Vagina (tissue), 2 donors: Measurements from ENCODE around the gene CALU. TPM values are rescaled to one million over a fixed set of nuclear protein-coding genes. Genes with fewer than 3 reads are reported as not detected.

ENCODE experiments used
- DNase-seq, 2 donors: peaks; one replicate each; pipeline ENCODE4 v3.0.0-alpha.2; 2017; ENCODE audit errors: extremely low spot score in 2 of 2
- H3K27ac ChIP-seq: fragments of 200-600 bp; sonication (generic); one replicate; pipeline ENCODE4 v1.5.1; 2019
- H3K27me3 ChIP-seq: fragments of 200-600 bp; sonication (generic); one replicate; pipeline ENCODE4 v1.5.1; 2019
- H3K36me3 ChIP-seq, 2 donors: fragments of 200-600 bp; sonication (generic); one replicate each; pipeline ENCODE4 v1.5.1; 2017 to 2019
- H3K4me1 ChIP-seq: fragments of 200-600 bp; sonication (generic); one replicate; pipeline ENCODE4 v1.5.1; 2019
- H3K4me3 ChIP-seq, 2 donors: fragments of 200-600 bp; sonication (generic); 1 replicate in 1 of 2; 2 replicates in 1 of 2; pipeline ENCODE4 v1.5.1; 2016 to 2019
- H3K9me3 ChIP-seq: fragments of 200-600 bp; sonication (generic); one replicate; pipeline ENCODE4 v1.5.1; 2019
- POLR2A ChIP-seq, 2 donors: fragments of 450-650 bp; IDR thresholded peaks; one replicate each; pipeline ENCODE4 v1.6.1; 2017; ENCODE audit warnings: antibody characterized with exemption in 2 of 2, mild to moderate bottlenecking in 2 of 2, moderate library complexity in 2 of 2
- POLR2AphosphoS5 ChIP-seq, 2 donors: sonication (generic); formaldehyde crosslinking; IDR thresholded peaks; one replicate each; pipeline ENCODE4 v1.9.0; 2017; ENCODE audit warnings: antibody characterized with exemption in 2 of 2, mild to moderate bottlenecking in 2 of 2, low read depth in 1 of 2; ENCODE audit not compliant: insufficient read depth in 1 of 2
- intact Hi-C: fragments of 100-400 bp; cut with DNase I; formaldehyde crosslinking; loops from one replicate; pipeline ENCODE4 v1.15.1; 2023
- total RNA-seq: library from RNA; depleted of rRNA; stranded (reverse); fragments of >200 nt; gene quantifications from one replicate; pipeline ENCODE4 v1.2.3, GENCODE V29; 2016
- TF ChIP-seq, protein P1 (sequence below), 3 experiments: fragments of 450-650 bp in 2 of 3; fragments of 200-600 bp in 1 of 3; sonication (generic) in 1 of 3; IDR thresholded peaks; one replicate each; pipeline ENCODE4 v1.5.1; 2017 to 2019; ENCODE audit warnings: antibody characterized with exemption in 3 of 3, mild to moderate bottlenecking in 2 of 3, moderate library complexity in 2 of 3

The CALU gene
- total RNA-seq, 1 donor from 2014 or later: 65.3 TPM

- TF ChIP-seq, protein P1, sequence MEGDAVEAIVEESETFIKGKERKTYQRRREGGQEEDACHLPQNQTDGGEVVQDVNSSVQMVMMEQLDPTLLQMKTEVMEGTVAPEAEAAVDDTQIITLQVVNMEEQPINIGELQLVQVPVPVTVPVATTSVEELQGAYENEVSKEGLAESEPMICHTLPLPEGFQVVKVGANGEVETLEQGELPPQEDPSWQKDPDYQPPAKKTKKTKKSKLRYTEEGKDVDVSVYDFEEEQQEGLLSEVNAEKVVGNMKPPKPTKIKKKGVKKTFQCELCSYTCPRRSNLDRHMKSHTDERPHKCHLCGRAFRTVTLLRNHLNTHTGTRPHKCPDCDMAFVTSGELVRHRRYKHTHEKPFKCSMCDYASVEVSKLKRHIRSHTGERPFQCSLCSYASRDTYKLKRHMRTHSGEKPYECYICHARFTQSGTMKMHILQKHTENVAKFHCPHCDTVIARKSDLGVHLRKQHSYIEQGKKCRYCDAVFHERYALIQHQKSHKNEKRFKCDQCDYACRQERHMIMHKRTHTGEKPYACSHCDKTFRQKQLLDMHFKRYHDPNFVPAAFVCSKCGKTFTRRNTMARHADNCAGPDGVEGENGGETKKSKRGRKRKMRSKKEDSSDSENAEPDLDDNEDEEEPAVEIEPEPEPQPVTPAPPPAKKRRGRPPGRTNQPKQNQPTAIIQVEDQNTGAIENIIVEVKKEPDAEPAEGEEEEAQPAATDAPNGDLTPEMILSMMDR (IDR thresholded peaks at IDR 0.05): no peak
- TF ChIP-seq POLR2AphosphoS5 (IDR thresholded peaks at IDR 0.05; ENCODE audit: insufficient read depth in 1 of 2, low read depth in 1 of 2) (no peak), POLR2A (IDR thresholded peaks at IDR 0.05) (no peak)
- Histone ChIP-seq H3K4me3 (no peak overlapping the region), H3K9me3 (no peaks in the 10 kb centered on the region), H3K27me3 (no peaks in the 10 kb centered on the region), H3K27ac (no peak overlapping the region), H3K4me1 (no peaks in the 10 kb centered on the region), H3K36me3 (no peaks in the 10 kb centered on the region)
- intact Hi-C loops: no loop called here
- DNase-seq: no peak
These were observed 28.7 kb upstream of the CALU start for GRCh38 chr7:128710481-128710880.

DNA sequence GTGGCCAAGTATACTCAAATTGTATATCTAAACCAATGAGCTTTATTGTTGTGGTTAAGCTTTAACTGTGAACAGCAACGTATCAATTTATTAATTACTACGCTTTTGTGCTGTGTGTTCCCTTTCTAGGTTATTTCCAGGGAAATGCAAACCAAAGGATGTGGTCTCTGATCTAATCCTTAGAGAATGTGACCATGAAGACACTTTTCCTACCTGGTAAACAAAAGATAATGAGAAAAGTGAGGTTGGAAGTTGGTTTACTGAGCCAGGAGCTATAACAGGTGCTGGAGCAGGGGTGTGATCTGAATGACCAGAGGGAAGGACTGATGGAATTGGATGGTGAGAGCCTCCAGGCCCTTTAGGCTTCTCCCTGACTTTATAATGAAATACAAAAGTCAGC is 25.4 kb upstream of the CALU start:
- no peaks in the 10 kb centered on the region for H3K9me3 ChIP-seq
- intact Hi-C loops: no loop called here
- no peak for DNase-seq
- H3K4me3 ChIP-seq: no peak overlapping the region
- no peaks in the 10 kb centered on the region for H3K27me3 ChIP-seq
- H3K4me1 ChIP-seq: no peaks in the 10 kb centered on the region
- H3K27ac ChIP-seq: no peak overlapping the region
- no peaks in the 10 kb centered on the region for H3K36me3 ChIP-seq
- TF ChIP-seq, protein P1 (IDR thresholded peaks at IDR 0.05): no peak
- TF ChIP-seq POLR2AphosphoS5 (IDR thresholded peaks at IDR 0.05; ENCODE audit: insufficient read depth in 1 of 2, low read depth in 1 of 2) (no peak), POLR2A (IDR thresholded peaks at IDR 0.05) (no peak)

DNA sequence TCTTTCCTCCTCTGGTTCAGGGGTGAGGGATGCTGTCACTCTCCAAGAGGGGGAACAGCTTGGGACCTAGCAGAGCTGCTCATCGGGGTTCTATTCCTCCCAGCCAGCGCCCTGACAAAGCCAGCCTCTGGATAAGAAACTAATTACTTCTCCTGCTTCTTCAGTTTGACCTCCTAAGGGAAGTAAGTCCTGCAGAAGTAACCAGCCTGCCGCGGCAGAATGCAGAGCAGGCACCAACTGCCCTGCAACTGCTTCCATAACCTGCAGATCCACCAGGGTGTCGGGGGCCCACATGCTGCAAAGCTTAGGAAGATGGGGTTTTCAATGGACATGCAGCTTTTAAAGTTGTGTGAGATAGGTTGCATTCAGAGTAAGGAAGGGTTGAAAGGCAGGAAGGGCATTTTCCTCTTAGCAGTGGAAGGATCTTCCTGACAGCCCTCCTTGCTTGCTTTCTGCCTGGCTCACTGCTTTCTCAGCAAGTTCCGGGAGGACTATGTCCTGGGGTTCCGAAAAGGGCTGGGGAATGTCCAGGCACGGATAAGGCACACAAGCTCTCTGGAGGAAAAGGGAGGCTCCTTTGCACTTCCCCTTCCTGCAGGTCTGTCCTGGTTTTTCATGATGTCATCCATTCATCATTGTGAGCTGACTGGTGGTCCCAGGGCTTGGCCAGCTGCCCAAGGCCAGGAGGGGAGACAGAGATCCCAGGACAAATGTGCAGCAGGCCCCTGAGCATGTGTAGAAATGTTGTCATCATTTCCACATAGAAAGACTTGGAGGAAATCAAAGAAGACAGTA is 24.3 kb upstream of the CALU start:
- no peak overlapping the region for H3K4me3 ChIP-seq
- no peaks in the 10 kb centered on the region for H3K36me3 ChIP-seq
- DNase-seq: no peak
- H3K27ac ChIP-seq: no peak overlapping the region
- no peaks in the 10 kb centered on the region for H3K27me3 ChIP-seq
- H3K9me3 ChIP-seq: no peaks in the 10 kb centered on the region
- H3K4me1 ChIP-seq: no peaks in the 10 kb centered on the region
- TF ChIP-seq, protein P1 (IDR thresholded peaks at IDR 0.05): no peak
- TF ChIP-seq POLR2A (IDR thresholded peaks at IDR 0.05) (no peak), POLR2AphosphoS5 (IDR thresholded peaks at IDR 0.05; ENCODE audit: insufficient read depth in 1 of 2, low read depth in 1 of 2) (no peak)
- intact Hi-C loops: no loop called here

DNA sequence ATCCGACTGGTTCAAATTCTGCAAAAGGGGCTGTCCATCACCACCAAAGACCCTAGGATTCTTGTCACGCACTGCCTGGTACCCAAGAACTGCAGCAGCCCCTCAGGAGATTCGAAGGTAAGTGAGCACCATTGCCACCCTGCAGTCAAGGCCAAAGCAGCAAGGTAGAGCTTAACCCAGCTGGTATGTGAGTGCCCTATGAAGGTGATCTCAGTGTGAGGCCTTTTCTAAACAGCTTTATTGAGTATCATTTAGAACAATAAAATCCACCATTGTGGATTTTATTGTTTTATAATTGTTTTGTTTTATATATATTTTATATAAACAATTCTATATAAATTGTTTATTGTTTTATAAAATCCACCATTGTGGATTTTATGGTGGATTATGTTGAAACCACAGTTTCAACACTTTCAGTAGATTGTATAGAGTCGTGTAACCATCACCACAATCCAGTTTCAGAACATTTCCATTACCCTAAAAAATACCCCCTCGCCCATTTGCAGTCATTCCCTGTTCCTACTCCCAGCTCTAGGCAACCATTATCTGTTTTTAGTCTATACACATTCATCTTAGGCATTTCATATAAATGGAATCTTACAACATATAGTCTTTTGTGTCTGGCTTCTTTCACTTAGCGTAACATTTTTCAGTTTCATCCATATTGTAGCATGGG is 20.1 kb upstream of the CALU start:
- Histone ChIP-seq H3K36me3 (no peaks in the 10 kb centered on the region), H3K9me3 (no peaks in the 10 kb centered on the region), H3K27me3 (no peaks in the 10 kb centered on the region), H3K4me1 (no peaks in the 10 kb centered on the region), H3K27ac (no peak overlapping the region), H3K4me3 (no peak overlapping the region)
- DNase-seq: no peak
- TF ChIP-seq POLR2AphosphoS5 (IDR thresholded peaks at IDR 0.05; ENCODE audit: insufficient read depth in 1 of 2, low read depth in 1 of 2) (no peak), POLR2A (IDR thresholded peaks at IDR 0.05) (no peak)
- TF ChIP-seq, protein P1 (IDR thresholded peaks at IDR 0.05): no peak
- intact Hi-C loops: no loop called here

GRCh38 chr7:128721376-128721775 is 17.8 kb upstream of the CALU start:
- no peak for DNase-seq
- Histone ChIP-seq H3K9me3 (no peaks in the 10 kb centered on the region), H3K4me3 (no peak overlapping the region), H3K36me3 (no peaks in the 10 kb centered on the region), H3K4me1 (no peaks in the 10 kb centered on the region), H3K27ac (no peak overlapping the region), H3K27me3 (no peaks in the 10 kb centered on the region)
- intact Hi-C loops: no loop called here
- TF ChIP-seq, protein P1 (IDR thresholded peaks at IDR 0.05): no peak
- TF ChIP-seq POLR2AphosphoS5 (IDR thresholded peaks at IDR 0.05; ENCODE audit: insufficient read depth in 1 of 2, low read depth in 1 of 2) (no peak), POLR2A (IDR thresholded peaks at IDR 0.05) (no peak)
